HepG2 (cell line): Measurements from ENCODE around the gene EXOC5. TPM values are rescaled to one million over a fixed set of nuclear protein-coding genes. Genes with fewer than 3 reads are reported as not detected.

Source experiments
- CHD4 ChIP-seq: fragments of 200-600 bp; sonication (generic); IDR thresholded peaks from 2 replicates; pipeline ENCODE4 v1.7.0; 2017; ENCODE audit warnings: mild to moderate bottlenecking, low read length, borderline replicate concordance
- DMAP1 ChIP-seq: IDR thresholded peaks from 2 replicates; pipeline ENCODE4 v1.6.1; 2016
- MATR3 ChIP-seq: sonication (generic); formaldehyde crosslinking; IDR thresholded peaks from 2 replicates; pipeline ENCODE4 v1.4.0; 2020; ENCODE audit warnings: missing genetic modification reagents
- MED8 ChIP-seq: sonication (generic); formaldehyde crosslinking; IDR thresholded peaks from 2 replicates; pipeline ENCODE4 v1.8.1; 2023; ENCODE audit warnings: mild to moderate bottlenecking, missing genetic modification reagents; ENCODE audit not compliant: insufficient replicate concordance
- NCOA1 ChIP-seq: sonication (generic); formaldehyde crosslinking; IDR thresholded peaks from 2 replicates; pipeline ENCODE4 v1.9.0; 2021; ENCODE audit warnings: missing genetic modification reagents
- POGZ ChIP-seq: sonication (generic); formaldehyde crosslinking; IDR thresholded peaks from 2 replicates; pipeline ENCODE4 v1.4.0; 2020; ENCODE audit warnings: mild to moderate bottlenecking, missing genetic modification reagents
- RBM39 ChIP-seq: fragments of 200-400 bp; formaldehyde crosslinking; IDR thresholded peaks from one replicate; pipeline ENCODE4 v1.6.1; 2018; ENCODE audit warnings: antibody characterized with exemption, mild to moderate bottlenecking, low read depth, low read length; ENCODE audit not compliant: poor library complexity, severe bottlenecking
- SRY ChIP-seq: sonication (generic); formaldehyde crosslinking; IDR thresholded peaks from 2 replicates; pipeline ENCODE4 v1.8.0; 2022; ENCODE audit warnings: mild to moderate bottlenecking, missing genetic modification reagents
- SUZ12 ChIP-seq: fragments of 150-350 bp; IDR thresholded peaks from 2 replicates; pipeline ENCODE4 v1.6.1; 2014; ENCODE audit warnings: low read depth, low read length
- ZFP62 ChIP-seq: sonication (generic); formaldehyde crosslinking; IDR thresholded peaks from 2 replicates; pipeline ENCODE4 v1.4.0; 2020; ENCODE audit warnings: missing genetic modification reagents
- ZKSCAN8 ChIP-seq: IDR thresholded peaks from 2 replicates; pipeline ENCODE4 v1.6.1; 2016; ENCODE audit warnings: borderline replicate concordance, missing genetic modification reagents, missing compliant biosample characterization
- ZNF225 ChIP-seq: sonication (generic); formaldehyde crosslinking; IDR thresholded peaks from 2 replicates; pipeline ENCODE4 v1.4.0; 2020; ENCODE audit warnings: mild to moderate bottlenecking, missing genetic modification reagents
- ZNF354B ChIP-seq: sonication (generic); formaldehyde crosslinking; IDR thresholded peaks from 2 replicates; pipeline ENCODE4 v1.8.0; 2022; ENCODE audit warnings: mild to moderate bottlenecking, missing genetic modification reagents
- ZNF629 ChIP-seq: sonication (generic); formaldehyde crosslinking; conservative IDR thresholded peaks from 2 replicates; pipeline ENCODE4 v1.5.0; 2020; ENCODE audit warnings: missing genetic modification reagents
- ZNF781 ChIP-seq: sonication (generic); formaldehyde crosslinking; IDR thresholded peaks from 2 replicates; pipeline ENCODE4 v1.5.1; 2020; ENCODE audit warnings: borderline replicate concordance, mild to moderate bottlenecking, missing genetic modification reagents; ENCODE audit errors: not compliant biosample characterization
- polyA plus RNA-seq, 8 experiments: library from polyadenylated mRNA; depleted of rRNA in 3 of 8; stranded (reverse) in 7 of 8; unstranded in 1 of 8; fragments of >200 nt; fragmentation: Illumina TruSeq in 4 of 8; extraction: Trizol in 4 of 8; gene quantifications; 2 replicates each; pipeline versions ENCODE4 v1.2.1 to v1.2.3, GENCODE V29; 2011 to 2016; ENCODE audit warnings: low read depth in 4 of 8, missing spikeins in 1 of 8, mixed read lengths in 1 of 8; ENCODE audit not compliant: insufficient read depth in 1 of 8
- total RNA-seq, 5 experiments: library from RNA; depleted of rRNA; stranded (reverse); fragments of >200 nt; fragmentation: Illumina TruSeq; extraction: Trizol; gene quantifications; 2 replicates each; pipeline ENCODE4 v1.2.3, GENCODE V29; 2016; ENCODE audit warnings: low read depth in 1 of 5
- TF ChIP-seq, protein P1 (sequence below): sonication (generic); formaldehyde crosslinking; IDR thresholded peaks from 2 replicates; pipeline ENCODE4 v1.4.0; 2020; ENCODE audit warnings: mild to moderate bottlenecking, missing genetic modification reagents
- TF ChIP-seq, protein P2 (sequence below): sonication (generic); formaldehyde crosslinking; IDR thresholded peaks from 2 replicates; pipeline ENCODE4 v1.8.0; 2022; ENCODE audit warnings: mild to moderate bottlenecking, missing genetic modification reagents, borderline replicate concordance
- TF ChIP-seq, protein P3 (sequence below), 2 experiments: sonication (generic) in 1 of 2; formaldehyde crosslinking in 1 of 2; IDR thresholded peaks; 2 replicates each; pipeline versions ENCODE4 v1.6.1 to v1.9.0; 2014 to 2022; ENCODE audit warnings: antibody characterized with exemption in 1 of 2, borderline replicate concordance in 1 of 2, inconsistent platforms in 1 of 2, low read depth in 1 of 2, missing genetic modification reagents in 1 of 2
- TF ChIP-seq, protein P4 (sequence below): sonication (generic); formaldehyde crosslinking; IDR thresholded peaks from 2 replicates; pipeline ENCODE4 v1.4.0; 2020; ENCODE audit warnings: mild to moderate bottlenecking, missing genetic modification reagents

The EXOC5 gene
- total and polyA plus RNA-seq, 2 of the 13 experiments (the other 11 are each of a cell fraction or from before 2014, with no cell fraction given) = 15.1 to 43.8 TPM

DNA sequence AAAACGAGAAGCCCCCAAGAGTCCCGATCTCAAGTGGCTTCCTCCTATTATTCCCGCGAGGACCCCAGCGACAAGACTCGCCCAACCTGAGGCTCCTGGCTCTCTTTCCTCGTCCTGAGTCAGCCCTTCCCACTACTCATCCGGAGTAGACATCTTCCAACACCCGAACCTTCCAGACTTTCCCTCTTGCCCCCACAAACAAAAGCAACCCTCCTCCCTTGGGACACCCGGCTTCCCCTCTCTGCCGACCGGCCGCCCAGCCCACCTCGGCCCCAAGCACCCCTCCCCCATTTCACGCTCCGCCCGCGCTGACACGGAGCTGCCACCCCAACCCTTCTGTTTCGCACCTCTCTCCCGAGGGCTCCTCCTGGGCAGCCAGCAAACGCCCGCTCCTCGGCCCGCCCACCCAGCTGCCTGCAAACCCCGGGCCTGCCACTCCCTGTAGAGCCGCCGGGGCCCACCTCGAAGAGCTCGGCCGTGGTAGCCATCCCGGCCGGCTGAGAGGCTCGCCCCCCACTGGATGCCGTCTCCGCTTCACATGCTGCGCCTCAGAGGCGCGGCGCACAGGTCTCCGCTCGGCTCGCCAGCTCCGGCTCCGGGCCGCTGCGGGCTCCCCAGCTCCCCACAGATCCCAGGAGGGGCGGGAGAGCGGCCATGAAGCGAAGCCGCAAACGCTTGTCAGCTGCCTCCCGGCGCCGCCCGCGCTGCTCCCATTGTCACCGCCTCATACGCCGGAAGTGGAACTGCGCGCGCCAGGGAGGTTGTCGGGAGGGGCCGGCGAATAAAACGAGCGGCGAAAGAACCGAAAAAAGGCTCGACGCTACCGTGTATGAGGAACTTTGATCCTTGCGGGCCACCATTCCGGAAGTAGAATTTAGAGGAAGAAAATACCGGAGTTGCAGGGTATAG is at the start of gene EXOC5, which contains the start of gene AP5M1 (continued):
- TF ChIP-seq, protein P1, sequence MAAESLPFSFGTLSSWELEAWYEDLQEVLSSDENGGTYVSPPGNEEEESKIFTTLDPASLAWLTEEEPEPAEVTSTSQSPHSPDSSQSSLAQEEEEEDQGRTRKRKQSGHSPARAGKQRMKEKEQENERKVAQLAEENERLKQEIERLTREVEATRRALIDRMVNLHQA (CRISPR knock-in tag) = no peak
- peak; percentile 66; the same call in 1 of the 2 replicates for TF ChIP-seq ZKSCAN8
- no peak for TF ChIP-seq ZNF629 (CRISPR knock-in tag)
- TF ChIP-seq CHD4 = no peak
- TF ChIP-seq ZFP62 = no peak
- no peak for TF ChIP-seq ZNF225 (CRISPR knock-in tag)
- TF ChIP-seq ZNF781 (CRISPR knock-in tag) = no peak
- TF ChIP-seq, protein P2, sequence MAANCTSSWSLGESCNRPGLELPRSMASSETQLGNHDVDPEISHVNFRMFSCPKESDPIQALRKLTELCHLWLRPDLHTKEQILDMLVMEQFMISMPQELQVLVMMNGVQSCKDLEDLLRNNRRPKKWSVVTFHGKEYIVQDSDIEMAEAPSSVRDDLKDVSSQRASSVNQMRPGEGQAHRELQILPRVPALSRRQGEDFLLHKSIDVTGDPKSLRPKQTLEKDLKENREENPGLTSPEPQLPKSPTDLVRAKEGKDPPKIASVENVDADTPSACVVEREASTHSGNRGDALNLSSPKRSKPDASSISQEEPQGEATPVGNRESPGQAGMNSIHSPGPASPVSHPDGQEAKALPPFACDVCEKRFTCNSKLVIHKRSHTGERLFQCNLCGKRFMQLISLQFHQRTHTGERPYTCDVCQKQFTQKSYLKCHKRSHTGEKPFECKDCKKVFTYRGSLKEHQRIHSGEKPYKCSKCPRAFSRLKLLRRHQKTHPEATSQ = no peak
- TF ChIP-seq MATR3 (CRISPR knock-in tag) = no peak
- no peak for TF ChIP-seq SRY (CRISPR knock-in tag)
- peak; percentile 80 for TF ChIP-seq MED8 (CRISPR knock-in tag)
- TF ChIP-seq, protein P3, sequence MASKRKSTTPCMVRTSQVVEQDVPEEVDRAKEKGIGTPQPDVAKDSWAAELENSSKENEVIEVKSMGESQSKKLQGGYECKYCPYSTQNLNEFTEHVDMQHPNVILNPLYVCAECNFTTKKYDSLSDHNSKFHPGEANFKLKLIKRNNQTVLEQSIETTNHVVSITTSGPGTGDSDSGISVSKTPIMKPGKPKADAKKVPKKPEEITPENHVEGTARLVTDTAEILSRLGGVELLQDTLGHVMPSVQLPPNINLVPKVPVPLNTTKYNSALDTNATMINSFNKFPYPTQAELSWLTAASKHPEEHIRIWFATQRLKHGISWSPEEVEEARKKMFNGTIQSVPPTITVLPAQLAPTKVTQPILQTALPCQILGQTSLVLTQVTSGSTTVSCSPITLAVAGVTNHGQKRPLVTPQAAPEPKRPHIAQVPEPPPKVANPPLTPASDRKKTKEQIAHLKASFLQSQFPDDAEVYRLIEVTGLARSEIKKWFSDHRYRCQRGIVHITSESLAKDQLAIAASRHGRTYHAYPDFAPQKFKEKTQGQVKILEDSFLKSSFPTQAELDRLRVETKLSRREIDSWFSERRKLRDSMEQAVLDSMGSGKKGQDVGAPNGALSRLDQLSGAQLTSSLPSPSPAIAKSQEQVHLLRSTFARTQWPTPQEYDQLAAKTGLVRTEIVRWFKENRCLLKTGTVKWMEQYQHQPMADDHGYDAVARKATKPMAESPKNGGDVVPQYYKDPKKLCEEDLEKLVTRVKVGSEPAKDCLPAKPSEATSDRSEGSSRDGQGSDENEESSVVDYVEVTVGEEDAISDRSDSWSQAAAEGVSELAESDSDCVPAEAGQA (IDR thresholded peaks at IDR 0.05; ENCODE audit: low read depth) = peak; percentile 48; the same call in 1 of the 2 replicates
- TF ChIP-seq, protein P3 (CRISPR knock-in tag; IDR thresholded peaks at IDR 0.05; ENCODE audit: borderline replicate concordance) = no peak
- TF ChIP-seq, protein P4, sequence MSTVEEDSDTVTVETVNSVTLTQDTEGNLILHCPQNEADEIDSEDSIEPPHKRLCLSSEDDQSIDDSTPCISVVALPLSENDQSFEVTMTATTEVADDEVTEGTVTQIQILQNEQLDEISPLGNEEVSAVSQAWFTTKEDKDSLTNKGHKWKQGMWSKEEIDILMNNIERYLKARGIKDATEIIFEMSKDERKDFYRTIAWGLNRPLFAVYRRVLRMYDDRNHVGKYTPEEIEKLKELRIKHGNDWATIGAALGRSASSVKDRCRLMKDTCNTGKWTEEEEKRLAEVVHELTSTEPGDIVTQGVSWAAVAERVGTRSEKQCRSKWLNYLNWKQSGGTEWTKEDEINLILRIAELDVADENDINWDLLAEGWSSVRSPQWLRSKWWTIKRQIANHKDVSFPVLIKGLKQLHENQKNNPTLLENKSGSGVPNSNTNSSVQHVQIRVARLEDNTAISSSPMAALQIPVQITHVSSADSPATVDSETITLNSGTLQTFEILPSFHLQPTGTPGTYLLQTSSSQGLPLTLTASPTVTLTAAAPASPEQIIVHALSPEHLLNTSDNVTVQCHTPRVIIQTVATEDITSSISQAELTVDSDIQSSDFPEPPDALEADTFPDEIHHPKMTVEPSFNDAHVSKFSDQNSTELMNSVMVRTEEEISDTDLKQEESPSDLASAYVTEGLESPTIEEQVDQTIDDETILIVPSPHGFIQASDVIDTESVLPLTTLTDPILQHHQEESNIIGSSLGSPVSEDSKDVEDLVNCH (CRISPR knock-in tag) = no peak
- peak; percentile 91 for TF ChIP-seq DMAP1 (CRISPR knock-in tag)
- TF ChIP-seq RBM39 = peak; percentile 82
- TF ChIP-seq SUZ12 = no peak
- TF ChIP-seq POGZ (CRISPR knock-in tag) = peak; percentile 82
- no peak for TF ChIP-seq ZNF354B (CRISPR knock-in tag)
- TF ChIP-seq NCOA1 (CRISPR knock-in tag) = no peak
